ENCODE results near the gene B3GALT6. TPM values are rescaled to one million over a fixed set of nuclear protein-coding genes. Genes with fewer than 3 reads are reported as not detected.

The B3GALT6 gene
- total RNA-seq, 5 donors from 2014 or later (not counting 1 experiment from before 2014, with no cell fraction given) = 10.0 to 30.4 (median 25.1) TPM

DNA sequence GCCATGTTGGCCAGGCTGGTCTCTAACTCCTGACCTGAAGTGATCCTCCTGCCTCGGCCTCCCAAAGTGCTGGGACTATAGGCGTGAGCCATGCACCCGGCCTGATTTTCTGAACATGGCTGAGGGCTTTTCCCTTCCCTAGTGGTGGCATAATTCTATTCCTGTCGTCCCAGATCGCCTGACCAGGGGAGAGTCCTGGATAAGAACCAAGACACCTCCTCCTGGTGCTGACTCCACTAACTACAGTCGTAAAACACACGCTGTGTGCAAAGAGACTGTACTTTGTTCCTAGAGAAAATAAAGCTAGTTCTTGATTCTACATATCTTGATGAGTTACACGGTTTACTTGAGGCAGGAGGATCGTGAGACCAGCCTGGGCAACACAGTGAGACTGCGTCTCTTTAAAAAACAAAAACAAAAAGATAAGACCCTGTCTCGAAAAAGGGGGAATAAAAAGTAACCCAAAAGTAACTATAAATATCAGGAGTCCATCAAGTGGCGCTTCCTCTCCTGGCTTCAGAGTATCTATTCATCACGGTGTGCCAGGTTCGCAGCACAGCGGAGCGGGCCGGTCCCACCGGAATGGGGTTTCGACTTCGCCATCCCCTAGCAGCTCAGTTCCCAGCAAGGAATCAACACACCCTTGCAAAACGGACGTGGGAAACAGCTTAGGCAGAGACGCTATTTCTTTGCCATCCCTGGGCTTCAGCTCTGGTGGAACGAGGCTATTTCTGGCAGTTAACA, 1.2 kb upstream of the B3GALT6 start:
- peaks cover 32 to 43% (median 43%) of the 10 kb centered on the region in 3 donors for H3K4me1 Mint-ChIP-seq
- peaks cover 19 to 62% of the 10 kb centered on the region in 2 experiments for H3K4me1 ChIP-seq (ENCODE audit: control insufficient read depth in 1 of 2, extremely low read depth in 1 of 2, insufficient read depth in 2 of 2, low read length in 2 of 2)

DNA sequence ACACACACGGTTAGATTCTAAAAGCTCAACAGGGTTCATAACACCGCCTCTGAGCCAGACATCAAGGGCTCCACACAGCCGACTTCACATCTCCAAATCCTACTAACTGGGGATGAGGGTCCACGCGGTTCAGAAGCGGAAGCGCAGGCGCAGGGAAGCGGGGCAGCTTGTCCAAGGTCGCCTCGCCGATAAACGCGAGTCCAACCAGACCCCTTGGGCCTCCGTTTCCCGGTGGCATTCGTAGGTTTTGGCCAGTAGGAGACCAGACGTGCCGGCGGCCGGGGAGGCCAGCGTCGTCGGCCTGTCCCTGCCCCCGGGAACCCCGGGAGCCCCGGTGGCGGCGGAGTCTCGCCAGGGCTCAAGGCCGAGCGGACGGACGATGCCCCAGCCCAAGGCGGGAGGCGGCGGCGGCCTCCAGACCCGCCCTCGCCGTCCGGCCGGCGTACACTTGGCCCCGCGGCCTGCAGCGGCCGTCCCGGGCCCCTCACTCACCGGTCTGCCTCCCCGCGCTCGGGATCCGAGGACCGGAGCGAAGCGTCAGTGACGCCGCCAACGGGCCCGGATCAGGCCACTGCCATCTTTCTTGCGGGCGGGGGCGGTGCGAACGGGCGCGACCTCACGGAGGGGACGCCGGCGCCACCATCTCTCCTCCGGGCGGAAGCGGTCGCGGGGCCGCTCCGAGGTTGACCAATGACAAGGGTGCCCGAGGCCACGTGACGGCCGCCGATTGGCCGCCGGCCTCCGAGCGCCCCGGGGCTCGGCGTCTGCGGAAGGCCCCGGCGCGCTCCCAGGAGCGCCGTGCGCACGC, 433 bp upstream of the B3GALT6 start, which contains the start of gene SDF4:
Gene SDF4 (minus strand): TSS at position 602 of the 808 bp plus-strand sequence. CDS start 3,229 bp downstream, outside the sequence.
- Histone ChIP-seq H3K27me3 (replicated peaks in 1 of 2; ENCODE audit: control insufficient read depth in 2 of 2, extremely low read depth in 1 of 2, insufficient read depth in 2 of 2, low read length in 1 of 2) (no peaks in the 10 kb centered on the region), H3K9me3 (no peaks in the 10 kb centered on the region), H3K27ac (ENCODE audit: low read length) (peak within 1 kb of the TSS; percentile 55), H3K4me1 (ENCODE audit: control insufficient read depth in 1 of 2, extremely low read depth in 1 of 2, insufficient read depth in 2 of 2, low read length in 2 of 2) (peaks cover 19 to 62% of the 10 kb centered on the region in 2 experiments), H3K4me3 (ENCODE audit: control insufficient read depth in 1 of 2, extremely low read depth in 1 of 2, low read length in 1 of 2) (peak within 1 kb of the TSS; percentile 90 to 97), H3K36me3 (ENCODE audit: control insufficient read depth in 2 of 2, extremely low read depth in 1 of 2, insufficient read depth in 1 of 2, low read length in 1 of 2) (peaks cover 22 to 30% of the 10 kb centered on the region in 2 donors)
- Mint-ChIP-seq H3K27me3 (no peaks in the 10 kb centered on the region), H3K27ac (peak within 1 kb of the TSS; percentile 77 to 87), H3K4me1 (peaks cover 32 to 38% (median 38%) of the 10 kb centered on the region in 3 donors), H3K4me3 (peak within 1 kb of the TSS; percentile 88 to 92 (median 88)), H3K9me3 (no peaks in the 10 kb centered on the region), H3K36me3 (peaks cover 11% of the 10 kb centered on the region)
- peak; percentile 91 to 99 (median 96) for DNase-seq
- ATAC-seq (replicated peaks in 1 of 4) = peak; percentile 93 to 95 (median 94)
- CTCF ChIA-PET = interaction anchor here in 1 of 2 donors (1.2 kb wide), 1 partner anchor 109 kb away, joined by 4 read pairs; no protein-coding TSS in a partner anchor
- POLR2A ChIA-PET = interaction anchor here in 1 of 2 donors (0.6 kb wide), 1 partner anchor 61 kb away, joined by 3 read pairs; no protein-coding TSS in a partner anchor
- WGBS (ENCODE audit: insufficient coverage) = under 1% methylated on average over 98 of the region's 99 CpGs

More for the DNA sequence above, 1.2 kb upstream of the B3GALT6 start:
- ChIA-PET CTCF (interaction anchor here in 1 of 2 donors (1.2 kb wide), 1 partner anchor 108 kb away, joined by 4 read pairs; no protein-coding TSS in a partner anchor), POLR2A (no interaction called here)
- peak overlapping the region; percentile 88 to 92 (median 88) for H3K4me3 Mint-ChIP-seq
- peak overlapping the region; percentile 77 to 87 for H3K27ac Mint-ChIP-seq
- WGBS (ENCODE audit: insufficient coverage) = 13% methylated on average over 16 of the region's 24 CpGs
- peak in 1 of 35 experiments; percentile 17 for DNase-seq
- H3K27me3 ChIP-seq (replicated peaks in 1 of 2; ENCODE audit: control insufficient read depth in 2 of 2, extremely low read depth in 1 of 2, insufficient read depth in 2 of 2, low read length in 1 of 2) = no peaks in the 10 kb centered on the region
- no peak for ATAC-seq (replicated peaks in 1 of 4)
- H3K4me3 ChIP-seq (ENCODE audit: control insufficient read depth in 1 of 2, extremely low read depth in 1 of 2, low read length in 1 of 2) = peak overlapping the region; percentile 90 to 97
- H3K27ac ChIP-seq (ENCODE audit: low read length) = peak overlapping the region; percentile 55
- no peaks in the 10 kb centered on the region for H3K9me3 Mint-ChIP-seq
- H3K36me3 ChIP-seq (ENCODE audit: control insufficient read depth in 2 of 2, extremely low read depth in 1 of 2, insufficient read depth in 1 of 2, low read length in 1 of 2) = peaks cover 29 to 34% of the 10 kb centered on the region in 2 donors
- H3K9me3 ChIP-seq = no peaks in the 10 kb centered on the region
- peaks cover 14% of the 10 kb centered on the region for H3K36me3 Mint-ChIP-seq
- H3K27me3 Mint-ChIP-seq = no peaks in the 10 kb centered on the region

DNA sequence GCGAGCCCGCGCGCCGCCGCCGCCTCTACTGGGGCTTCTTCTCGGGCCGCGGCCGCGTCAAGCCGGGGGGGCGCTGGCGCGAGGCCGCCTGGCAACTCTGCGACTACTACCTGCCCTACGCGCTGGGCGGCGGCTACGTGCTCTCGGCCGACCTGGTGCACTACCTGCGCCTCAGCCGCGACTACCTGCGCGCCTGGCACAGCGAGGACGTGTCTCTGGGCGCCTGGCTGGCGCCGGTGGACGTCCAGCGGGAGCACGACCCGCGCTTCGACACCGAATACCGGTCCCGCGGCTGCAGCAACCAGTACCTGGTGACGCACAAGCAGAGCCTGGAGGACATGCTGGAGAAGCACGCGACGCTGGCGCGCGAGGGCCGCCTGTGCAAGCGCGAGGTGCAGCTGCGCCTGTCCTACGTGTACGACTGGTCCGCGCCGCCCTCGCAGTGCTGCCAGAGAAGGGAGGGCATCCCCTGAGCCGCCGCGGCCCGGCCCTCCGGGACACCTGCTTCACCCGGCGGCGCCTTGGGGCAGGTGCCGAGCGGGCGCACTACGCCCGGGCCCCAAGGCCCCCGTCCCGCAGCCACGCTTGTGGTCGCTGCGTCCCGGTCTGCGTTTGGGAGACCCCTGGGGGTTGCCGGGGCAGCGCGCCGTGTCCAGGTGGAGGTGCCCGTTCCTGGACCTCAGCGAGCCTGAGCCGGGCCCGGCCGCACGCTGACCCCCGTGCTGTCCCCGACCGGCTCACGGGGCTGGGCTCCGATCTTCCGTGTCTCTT, 944 bp downstream of the B3GALT6 start:
- Mint-ChIP-seq H3K9me3 (no peaks in the 10 kb centered on the region), H3K4me1 (peaks cover 32 to 37% (median 36%) of the 10 kb centered on the region in 3 donors), H3K27me3 (no peaks in the 10 kb centered on the region), H3K36me3 (peaks cover 11% of the 10 kb centered on the region), H3K4me3 (peak overlapping the region; percentile 61 to 83 (median 81)), H3K27ac (peak overlapping the region; percentile 49 to 50)
- WGBS (ENCODE audit: insufficient coverage) = 87% methylated on average over 85 of the region's 98 CpGs
- no peak overlapping the region for H3K27ac ChIP-seq (ENCODE audit: low read length)
- DNase-seq (no peak), ATAC-seq (replicated peaks in 1 of 4) (no peak)
- H3K27me3 ChIP-seq (replicated peaks in 1 of 2; ENCODE audit: control insufficient read depth in 2 of 2, extremely low read depth in 1 of 2, insufficient read depth in 2 of 2, low read length in 1 of 2) = peaks cover 0 to 6% of the 10 kb centered on the region in 2 experiments
- peaks cover 19 to 51% of the 10 kb centered on the region in 2 experiments for H3K4me1 ChIP-seq (ENCODE audit: control insufficient read depth in 1 of 2, extremely low read depth in 1 of 2, insufficient read depth in 2 of 2, low read length in 2 of 2)
- H3K9me3 ChIP-seq = no peaks in the 10 kb centered on the region
- ChIA-PET POLR2A (no interaction called here), CTCF (no interaction called here)
- H3K36me3 ChIP-seq (ENCODE audit: control insufficient read depth in 2 of 2, extremely low read depth in 1 of 2, insufficient read depth in 1 of 2, low read length in 1 of 2) = peaks cover 12 to 26% of the 10 kb centered on the region in 2 donors
- H3K4me3 ChIP-seq (ENCODE audit: control insufficient read depth in 1 of 2, extremely low read depth in 1 of 2, low read length in 1 of 2) = peak overlapping the region in 1 of 2 donors; percentile 29

DNA sequence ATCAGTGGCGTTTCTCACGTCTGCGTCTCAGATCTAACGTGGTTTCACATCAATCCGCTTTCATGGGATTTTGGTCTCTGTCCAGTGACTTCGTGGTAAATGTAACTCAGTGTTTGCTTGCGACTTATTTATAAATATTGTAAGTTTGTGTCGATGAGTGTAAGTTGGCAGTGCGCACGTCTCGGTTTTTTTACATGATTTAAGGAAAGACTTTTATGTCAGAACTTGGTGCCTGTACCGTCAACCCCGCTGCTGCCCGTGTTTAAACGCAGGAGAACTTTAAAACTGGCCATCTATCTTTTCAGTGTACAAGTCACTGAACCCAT, 1.5 kb downstream of the B3GALT6 start:
- CTCF ChIA-PET = no interaction called here
- no peaks in the 10 kb centered on the region for H3K9me3 ChIP-seq
- Mint-ChIP-seq H3K9me3 (no peaks in the 10 kb centered on the region), H3K27me3 (no peaks in the 10 kb centered on the region), H3K4me1 (peaks cover 32 to 37% (median 36%) of the 10 kb centered on the region in 3 donors), H3K4me3 (peak overlapping the region; percentile 61 to 83 (median 81)), H3K36me3 (peaks cover 11% of the 10 kb centered on the region), H3K27ac (peak overlapping the region; percentile 49 to 50)
- no peak overlapping the region for H3K4me3 ChIP-seq (ENCODE audit: control insufficient read depth in 1 of 2, extremely low read depth in 1 of 2, low read length in 1 of 2)
- DNase-seq (no peak), ATAC-seq (replicated peaks in 1 of 4) (no peak)
- POLR2A ChIA-PET = no interaction called here
- H3K27ac ChIP-seq (ENCODE audit: low read length) = no peak overlapping the region
- H3K27me3 ChIP-seq (replicated peaks in 1 of 2; ENCODE audit: control insufficient read depth in 2 of 2, extremely low read depth in 1 of 2, insufficient read depth in 2 of 2, low read length in 1 of 2) = peaks cover 0 to 11% of the 10 kb centered on the region in 2 experiments
- 90% methylated on average over 15 of the region's 15 CpGs for WGBS (ENCODE audit: insufficient coverage)
- peaks cover 6 to 23% of the 10 kb centered on the region in 2 donors for H3K36me3 ChIP-seq (ENCODE audit: control insufficient read depth in 2 of 2, extremely low read depth in 1 of 2, insufficient read depth in 1 of 2, low read length in 1 of 2)
- H3K4me1 ChIP-seq (ENCODE audit: control insufficient read depth in 1 of 2, extremely low read depth in 1 of 2, insufficient read depth in 2 of 2, low read length in 2 of 2) = peaks cover 19 to 47% of the 10 kb centered on the region in 2 experiments

DNA sequence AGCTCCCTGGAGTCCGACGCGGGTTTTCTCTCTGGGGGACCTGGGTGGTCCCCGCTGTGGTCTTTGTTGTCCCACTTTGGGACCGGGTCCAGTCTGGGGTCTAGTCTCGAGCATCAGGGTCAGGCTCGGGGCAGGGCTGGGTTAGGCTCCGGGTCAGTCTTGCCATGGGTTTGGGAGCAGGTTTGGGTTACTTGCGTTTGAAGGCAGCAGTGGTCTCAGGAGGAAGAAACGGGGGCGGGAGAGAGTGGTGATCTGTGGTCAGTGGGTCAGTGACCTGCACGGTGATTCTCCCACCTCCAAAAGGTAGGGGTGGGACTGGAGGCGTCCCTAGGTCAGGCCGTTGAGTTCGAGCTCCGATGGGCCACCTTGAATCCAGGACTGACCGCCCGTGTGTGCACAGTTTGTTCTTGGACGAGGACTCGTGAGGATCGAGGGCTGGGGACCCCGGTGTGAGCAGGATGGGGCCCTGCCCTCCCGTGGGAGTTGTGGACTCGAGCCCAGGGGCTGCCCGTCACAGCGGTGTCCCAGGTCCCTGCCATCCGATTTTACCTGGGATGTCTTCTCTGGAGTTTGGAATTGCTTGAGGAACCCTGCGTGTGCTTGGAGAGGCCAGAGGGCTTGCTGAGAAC, 2.3 kb downstream of the B3GALT6 start:
- ATAC-seq (replicated peaks in 1 of 4) (no peak), DNase-seq (no peak)
- WGBS (ENCODE audit: insufficient coverage) = 90% methylated on average over 27 of the region's 28 CpGs
- Mint-ChIP-seq H3K4me1 (peaks cover 31 to 36% (median 32%) of the 10 kb centered on the region in 3 donors), H3K27ac (peak overlapping the region; percentile 39 to 44), H3K4me3 (peak overlapping the region; percentile 61 to 83 (median 81)), H3K27me3 (no peaks in the 10 kb centered on the region), H3K36me3 (peaks cover 11% of the 10 kb centered on the region), H3K9me3 (no peaks in the 10 kb centered on the region)
- H3K36me3 ChIP-seq (ENCODE audit: control insufficient read depth in 2 of 2, extremely low read depth in 1 of 2, insufficient read depth in 1 of 2, low read length in 1 of 2) = peaks cover 0 to 20% of the 10 kb centered on the region in 2 donors
- no peak overlapping the region for H3K27ac ChIP-seq (ENCODE audit: low read length)
- H3K4me1 ChIP-seq (ENCODE audit: control insufficient read depth in 1 of 2, extremely low read depth in 1 of 2, insufficient read depth in 2 of 2, low read length in 2 of 2) = peaks cover 19 to 39% of the 10 kb centered on the region in 2 experiments
- no peak overlapping the region for H3K4me3 ChIP-seq (ENCODE audit: control insufficient read depth in 1 of 2, extremely low read depth in 1 of 2, low read length in 1 of 2)
- H3K27me3 ChIP-seq (replicated peaks in 1 of 2; ENCODE audit: control insufficient read depth in 2 of 2, extremely low read depth in 1 of 2, insufficient read depth in 2 of 2, low read length in 1 of 2) = peaks cover 0 to 19% of the 10 kb centered on the region in 2 experiments
- ChIA-PET POLR2A (no interaction called here), CTCF (no interaction called here)
- H3K9me3 ChIP-seq = no peaks in the 10 kb centered on the region

Measured in T-cell (primary cell).